HepG2 (cell line): Measurements from ENCODE around the gene CBLN3. TPM values are rescaled to one million over a fixed set of nuclear protein-coding genes. Genes with fewer than 3 reads are reported as not detected.
A peak's percentile ranks its signal among the peaks of the same experiment; 100 is the strongest.

Experiments used
- ADNP ChIP-seq: sonication (generic); formaldehyde crosslinking; IDR thresholded peaks from 2 replicates; pipeline ENCODE4 v1.4.0; 2020; ENCODE audit warnings: missing genetic modification reagents
- EED ChIP-seq: sonication (generic); formaldehyde crosslinking; IDR thresholded peaks from 2 replicates; pipeline ENCODE4 v1.5.0; 2020; ENCODE audit warnings: mild to moderate bottlenecking, missing genetic modification reagents
- GATAD1 ChIP-seq: IDR thresholded peaks from 2 replicates; pipeline ENCODE4 v1.6.1; 2016; ENCODE audit warnings: missing genetic modification reagents, missing compliant biosample characterization
- GLI4 ChIP-seq: sonication (generic); formaldehyde crosslinking; IDR thresholded peaks from 2 replicates; pipeline ENCODE4 v1.5.1; 2020; ENCODE audit warnings: missing genetic modification reagents, mild to moderate bottlenecking, moderate library complexity, borderline replicate concordance
- KDM5A ChIP-seq: fragments of 200-600 bp; sonication (generic); IDR thresholded peaks from 2 replicates; pipeline ENCODE4 v1.7.0; 2018; ENCODE audit warnings: antibody characterized with exemption, mild to moderate bottlenecking, low read length, borderline replicate concordance
- KLF16 ChIP-seq, 2 experiments: sonication (generic) in 1 of 2; formaldehyde crosslinking in 1 of 2; IDR thresholded peaks; 2 replicates each; pipeline versions ENCODE4 v1.6.1 to v1.8.0; 2016 to 2023; ENCODE audit warnings: missing genetic modification reagents in 2 of 2, missing compliant biosample characterization in 1 of 2
- MAFF ChIP-seq: IDR thresholded peaks from 2 replicates; pipeline ENCODE4 v1.6.1; 2011; ENCODE audit warnings: low read depth, low read length, improper control_type of control experiment
- NBN ChIP-seq: fragments of 450-650 bp; conservative IDR thresholded peaks from 2 replicates; pipeline ENCODE4 v1.6.1; 2017
- NCOA5 ChIP-seq: sonication (generic); formaldehyde crosslinking; IDR thresholded peaks from 2 replicates; pipeline ENCODE4 v1.4.0; 2020; ENCODE audit warnings: missing genetic modification reagents
- NFIC ChIP-seq: IDR thresholded peaks from 2 replicates; pipeline ENCODE4 v1.6.1; 2012; ENCODE audit warnings: mild to moderate bottlenecking, low read length, inconsistent platforms
- PHB2 ChIP-seq: fragments of 450-650 bp; IDR thresholded peaks from 2 replicates; pipeline ENCODE4 v1.6.1; 2018; ENCODE audit not compliant: partially characterized antibody
- PHF5A ChIP-seq: IDR thresholded peaks from one replicate; pipeline ENCODE4 v1.6.1; 2018; ENCODE audit warnings: low read depth, missing genetic modification reagents; ENCODE audit not compliant: unreplicated experiment
- PPARG ChIP-seq: conservative IDR thresholded peaks from 2 replicates; pipeline ENCODE4 v1.6.1; 2016; ENCODE audit warnings: missing biosample characterization, missing genetic modification reagents
- PRMT3 ChIP-seq: sonication (generic); formaldehyde crosslinking; IDR thresholded peaks from 2 replicates; pipeline ENCODE4 v1.8.1; 2022; ENCODE audit warnings: low read depth, mild to moderate bottlenecking, moderate library complexity, missing genetic modification reagents, borderline replicate concordance
- RAD51 ChIP-seq: fragments of 450-650 bp; IDR thresholded peaks from 2 replicates; pipeline ENCODE4 v1.6.1; 2016; ENCODE audit warnings: borderline replicate concordance
- REXO4 ChIP-seq: sonication (generic); formaldehyde crosslinking; IDR thresholded peaks from 2 replicates; pipeline ENCODE4 v1.8.0; 2022; ENCODE audit warnings: missing genetic modification reagents, mild to moderate bottlenecking, borderline replicate concordance
- SIN3B ChIP-seq: fragments of 150-350 bp; IDR thresholded peaks from 2 replicates; pipeline ENCODE4 v1.6.1; 2014; ENCODE audit warnings: low read length
- SMAD9 ChIP-seq: sonication (generic); formaldehyde crosslinking; IDR thresholded peaks from 2 replicates; pipeline ENCODE4 v1.5.1; 2020; ENCODE audit warnings: mild to moderate bottlenecking, missing genetic modification reagents
- SMC3 ChIP-seq: IDR thresholded peaks from 2 replicates; pipeline ENCODE4 v1.6.1; 2011; ENCODE audit warnings: low read length, improper control_type of control experiment
- SP4 ChIP-seq: sonication (generic); formaldehyde crosslinking; IDR thresholded peaks from 2 replicates; pipeline ENCODE4 v1.8.1; 2023; ENCODE audit warnings: mild to moderate bottlenecking, missing genetic modification reagents
- SYNCRIP ChIP-seq: fragments of 200-400 bp; formaldehyde crosslinking; IDR thresholded peaks from 2 replicates; pipeline ENCODE4 v1.6.1; 2018; ENCODE audit warnings: mild to moderate bottlenecking, low read depth, low read length; ENCODE audit not compliant: insufficient read depth
- TSC22D2 ChIP-seq: sonication (generic); formaldehyde crosslinking; IDR thresholded peaks from 2 replicates; pipeline ENCODE4 v1.5.1; 2020; ENCODE audit warnings: missing genetic modification reagents, mild to moderate bottlenecking, borderline replicate concordance
- U2AF1 ChIP-seq: fragments of 200-400 bp; formaldehyde crosslinking; optimal IDR thresholded peaks from 2 replicates; pipeline ENCODE3; 2017; ENCODE audit warnings: mild to moderate bottlenecking, low read depth, low read length
- ZBTB43 ChIP-seq: sonication (generic); formaldehyde crosslinking; conservative IDR thresholded peaks from 2 replicates; pipeline ENCODE4 v1.4.0; 2020; ENCODE audit warnings: missing genetic modification reagents
- ZFY ChIP-seq: sonication (generic); formaldehyde crosslinking; IDR thresholded peaks from 2 replicates; pipeline ENCODE4 v1.4.0; 2020; ENCODE audit warnings: missing genetic modification reagents
- ZIK1 ChIP-seq: sonication (generic); formaldehyde crosslinking; IDR thresholded peaks from 2 replicates; pipeline ENCODE4 v1.5.0; 2020; ENCODE audit warnings: mild to moderate bottlenecking, low read depth, missing genetic modification reagents, borderline replicate concordance
- ZMYM2 ChIP-seq: sonication (generic); formaldehyde crosslinking; IDR thresholded peaks from 2 replicates; pipeline ENCODE4 v1.8.0; 2022; ENCODE audit warnings: mild to moderate bottlenecking, missing genetic modification reagents
- ZNF10 ChIP-seq: sonication (generic); formaldehyde crosslinking; IDR thresholded peaks from 2 replicates; pipeline ENCODE4 v1.4.0; 2020; ENCODE audit warnings: mild to moderate bottlenecking, low read depth, missing genetic modification reagents, borderline replicate concordance
- ZNF143 ChIP-seq: sonication (generic); formaldehyde crosslinking; IDR thresholded peaks from 2 replicates; pipeline ENCODE4 v1.4.0; 2020; ENCODE audit warnings: missing genetic modification reagents
- ZNF383 ChIP-seq: sonication (generic); formaldehyde crosslinking; IDR thresholded peaks from 2 replicates; pipeline ENCODE4 v1.4.0; 2020; ENCODE audit warnings: missing genetic modification reagents, mild to moderate bottlenecking, borderline replicate concordance
- ZNF543 ChIP-seq: sonication (generic); formaldehyde crosslinking; IDR thresholded peaks from 2 replicates; pipeline ENCODE4 v1.4.0; 2020; ENCODE audit warnings: mild to moderate bottlenecking, missing genetic modification reagents
- ZNF672 ChIP-seq: sonication (generic); formaldehyde crosslinking; IDR thresholded peaks from 2 replicates; pipeline ENCODE4 v1.8.1; 2022; ENCODE audit warnings: missing genetic modification reagents
- ZNF737 ChIP-seq: sonication (generic); formaldehyde crosslinking; IDR thresholded peaks from 2 replicates; pipeline ENCODE4 v1.5.0; 2020; ENCODE audit warnings: missing genetic modification reagents, mild to moderate bottlenecking, borderline replicate concordance
- ZNF768 ChIP-seq: sonication (generic); formaldehyde crosslinking; IDR thresholded peaks from 2 replicates; pipeline ENCODE4 v1.4.0; 2020; ENCODE audit warnings: missing genetic modification reagents
- polyA plus RNA-seq, 8 experiments: library from polyadenylated mRNA; depleted of rRNA in 3 of 8; stranded (reverse) in 7 of 8; unstranded in 1 of 8; fragments of >200 nt; fragmentation: Illumina TruSeq in 4 of 8; extraction: Trizol in 4 of 8; gene quantifications; 2 replicates each; pipeline versions ENCODE4 v1.2.1 to v1.2.3, GENCODE V29; 2011 to 2016; ENCODE audit warnings: low read depth in 4 of 8, missing spikeins in 1 of 8, mixed read lengths in 1 of 8; ENCODE audit not compliant: insufficient read depth in 1 of 8
- total RNA-seq, 5 experiments: library from RNA; depleted of rRNA; stranded (reverse); fragments of >200 nt; fragmentation: Illumina TruSeq; extraction: Trizol; gene quantifications; 2 replicates each; pipeline ENCODE4 v1.2.3, GENCODE V29; 2016; ENCODE audit warnings: low read depth in 1 of 5

CBLN3 gene
- total and polyA plus RNA-seq, 2 of the 13 experiments (the other 11 are each of a cell fraction or from before 2014, with no cell fraction given) = 0.66 to 0.98 TPM

GRCh38 chr14:24436355-24437019 is 7.0 kb upstream of the CBLN3 start (continued):
- TF ChIP-seq ZBTB43 (CRISPR knock-in tag) (0 out of 2 replicates have a peak, but pooled peaks have one; percentile 41), MAFF (peak; percentile 52; the same call in 1 of the 2 replicates), NCOA5 (CRISPR knock-in tag) (no peak), ZMYM2 (CRISPR knock-in tag) (no peak), U2AF1 (no peak), NBN (no peak), EED (CRISPR knock-in tag) (no peak), ZNF737 (CRISPR knock-in tag) (no peak), SMAD9 (CRISPR knock-in tag) (no peak), SMC3 (peak; percentile 86), GATAD1 (CRISPR knock-in tag) (0 out of 2 replicates have a peak, but pooled peaks have one; percentile 30), ZIK1 (CRISPR knock-in tag) (no peak), NFIC (no peak), ZNF383 (CRISPR knock-in tag) (no peak), PHF5A (peak; percentile 61), ZFY (CRISPR knock-in tag) (peak; percentile 40; the same call in 1 of the 2 replicates), SYNCRIP (no peak), KDM5A (peak; percentile 63; the same call in 1 of the 2 replicates), PRMT3 (CRISPR knock-in tag) (no peak), ZNF672 (no peak), SIN3B (peak; percentile 74), KLF16 (CRISPR knock-in tag; IDR thresholded peaks at IDR 0.05) (0 out of 4 replicates have a peak, but pooled peaks of 1 of the 2 experiments have one; percentile 47), PPARG (CRISPR knock-in tag) (peak; percentile 89), ZNF543 (CRISPR knock-in tag) (no peak), PHB2 (no peak), ZNF10 (no peak), ZNF143 (no peak), SP4 (CRISPR knock-in tag) (no peak), ADNP (CRISPR knock-in tag) (no peak), REXO4 (no peak), RAD51 (no peak), TSC22D2 (CRISPR knock-in tag) (peak; percentile 64; the same call in 1 of the 2 replicates), ZNF768 (CRISPR knock-in tag) (no peak), GLI4 (CRISPR knock-in tag) (no peak)
